Liver (tissue), 9 donors: ENCODE results near the gene ARID4A. TPM values are rescaled to one million over a fixed set of nuclear protein-coding genes. Genes with fewer than 3 reads are reported as not detected.

ENCODE experiments used
- DNase-seq: peaks from one replicate; pipeline ENCODE4 v3.0.0-alpha.2; 2017; ENCODE audit warnings: low spot score
- H3K27ac ChIP-seq, 2 donors: one replicate each; pipeline ENCODE4 v1.7.0; 2013; ENCODE audit warnings: inconsistent platforms in 2 of 2, low read length in 2 of 2, control low read depth in 1 of 2, low read depth in 1 of 2, mild to moderate bottlenecking in 1 of 2
- H3K27me3 ChIP-seq, 4 donors: one replicate each; pipeline versions ENCODE4 v1.6.1 to v1.7.0; 2013; ENCODE audit warnings: low read length in 3 of 4, inconsistent platforms in 1 of 4, mild to moderate bottlenecking in 1 of 4, moderate library complexity in 1 of 4; ENCODE audit not compliant: control insufficient read depth in 4 of 4, insufficient read depth in 4 of 4
- H3K36me3 ChIP-seq, 4 donors: one replicate each; pipeline versions ENCODE4 v1.6.1 to v1.7.0; 2013; ENCODE audit warnings: low read length in 3 of 4, mild to moderate bottlenecking in 3 of 4, low read depth in 1 of 4, moderate library complexity in 1 of 4; ENCODE audit not compliant: control insufficient read depth in 4 of 4, insufficient read depth in 3 of 4
- H3K4me1 ChIP-seq, 4 donors: one replicate each; pipeline versions ENCODE4 v1.6.1 to v1.7.0; 2013; ENCODE audit warnings: low read length in 3 of 4, mild to moderate bottlenecking in 3 of 4, moderate library complexity in 1 of 4; ENCODE audit not compliant: control insufficient read depth in 4 of 4, insufficient read depth in 4 of 4
- H3K4me3 ChIP-seq, 3 donors: one replicate each; pipeline versions ENCODE4 v1.6.1 to v1.7.0; 2013; ENCODE audit warnings: low read length in 3 of 3, control low read depth in 1 of 3, low read depth in 1 of 3, mild to moderate bottlenecking in 1 of 3
- H3K9ac ChIP-seq, 2 donors: one replicate each; pipeline ENCODE4 v1.7.0; 2013; ENCODE audit warnings: low read length in 2 of 2, mild to moderate bottlenecking in 2 of 2, moderate library complexity in 2 of 2, control low read depth in 1 of 2, low read depth in 1 of 2
- H3K9me3 ChIP-seq, 4 donors: one replicate each; pipeline versions ENCODE4 v1.6.1 to v1.7.0; 2013; ENCODE audit warnings: low read length in 3 of 4; ENCODE audit not compliant: control insufficient read depth in 4 of 4
- EGR1 ChIP-seq, 2 donors: IDR thresholded peaks; 2 replicates each; pipeline ENCODE4 v1.6.1; 2016 to 2018; ENCODE audit warnings: antibody characterized with exemption in 2 of 2, low read depth in 2 of 2
- FOXA1 ChIP-seq: IDR thresholded peaks from 2 replicates; pipeline ENCODE4 v1.6.1; 2016; ENCODE audit warnings: antibody characterized with exemption
- FOXA2 ChIP-seq: IDR thresholded peaks from 2 replicates; pipeline ENCODE4 v1.6.1; 2016; ENCODE audit warnings: antibody characterized with exemption
- GABPA ChIP-seq, 2 donors: IDR thresholded peaks in 1 of 2; conservative IDR thresholded peaks in 1 of 2; 2 replicates each; pipeline ENCODE4 v1.6.1; 2016; ENCODE audit warnings: antibody characterized with exemption in 2 of 2, mild to moderate bottlenecking in 1 of 2, moderate library complexity in 1 of 2
- HNF4A ChIP-seq, 2 donors: conservative IDR thresholded peaks; 2 replicates each; pipeline ENCODE4 v1.6.1; 2016; ENCODE audit warnings: antibody characterized with exemption in 2 of 2, mild to moderate bottlenecking in 2 of 2
- HNF4G ChIP-seq: IDR thresholded peaks from 2 replicates; pipeline ENCODE4 v1.6.1; 2016; ENCODE audit warnings: antibody characterized with exemption
- JUND ChIP-seq, 2 donors: IDR thresholded peaks; 2 replicates each; pipeline ENCODE4 v1.6.1; 2016; ENCODE audit warnings: antibody characterized with exemption in 2 of 2
- MAX ChIP-seq: IDR thresholded peaks from 2 replicates; pipeline ENCODE4 v1.6.1; 2016; ENCODE audit warnings: antibody characterized with exemption
- NR2F2 ChIP-seq: IDR thresholded peaks from 2 replicates; pipeline ENCODE4 v1.6.1; 2016; ENCODE audit warnings: antibody characterized with exemption
- RAD21 ChIP-seq, 2 donors: IDR thresholded peaks; 2 replicates each; pipeline ENCODE4 v1.6.1; 2016; ENCODE audit warnings: antibody characterized with exemption in 2 of 2, mild to moderate bottlenecking in 2 of 2
- REST ChIP-seq: IDR thresholded peaks from 2 replicates; pipeline ENCODE4 v1.6.1; 2016; ENCODE audit warnings: antibody characterized with exemption, mild to moderate bottlenecking
- RXRA ChIP-seq, 2 donors: IDR thresholded peaks; 2 replicates each; pipeline ENCODE4 v1.6.1; 2017 to 2018; ENCODE audit warnings: antibody characterized with exemption in 2 of 2, mild to moderate bottlenecking in 1 of 2
- SP1 ChIP-seq: IDR thresholded peaks from 2 replicates; pipeline ENCODE4 v1.6.1; 2018; ENCODE audit warnings: antibody characterized with exemption, mild to moderate bottlenecking
- TAF1 ChIP-seq: conservative IDR thresholded peaks from 2 replicates; pipeline ENCODE4 v1.6.1; 2016; ENCODE audit warnings: antibody characterized with exemption, mild to moderate bottlenecking
- YY1 ChIP-seq: IDR thresholded peaks from 2 replicates; pipeline ENCODE4 v1.6.1; 2016; ENCODE audit warnings: antibody characterized with exemption, mild to moderate bottlenecking
- WGBS: extraction: QIAGEN DNeasy Blood & Tissue Kit; methylation state at CpG from one replicate; pipeline ENCODE4 v1.1.7; 2013; 5-methylcytosine and 5-hydroxymethylcytosine counted together
- polyA plus RNA-seq, 2 donors: library from polyadenylated mRNA; stranded (reverse) in 1 of 2; unstranded in 1 of 2; fragments of 200-250 nt in 1 of 2; fragments of >200 nt in 1 of 2; fragmentation: Nextera tagmentation in 1 of 2; extraction: Ambion mirVana in 1 of 2; gene quantifications; one replicate each; pipeline versions ENCODE4 v1.2.1 to v1.2.3, GENCODE V29; 2013 to 2015
- total RNA-seq, 2 donors: library from RNA; depleted of rRNA; stranded (reverse); fragments of >200 nt; gene quantifications; one replicate each; pipeline ENCODE4 v1.2.3, GENCODE V29; 2014
- TF ChIP-seq, protein P1 (sequence below): IDR thresholded peaks from 2 replicates; pipeline ENCODE4 v1.6.1; 2016; ENCODE audit warnings: antibody characterized with exemption
- donor health status: healthy.
- donor health status: healthy.
- donor health status: healthy.
- donor health status: healthy.
- donor health status: healthy.

Gene ARID4A
- total and polyA plus RNA-seq, 4 donors: 3.8 to 26.9 (median 12.0) TPM

DNA sequence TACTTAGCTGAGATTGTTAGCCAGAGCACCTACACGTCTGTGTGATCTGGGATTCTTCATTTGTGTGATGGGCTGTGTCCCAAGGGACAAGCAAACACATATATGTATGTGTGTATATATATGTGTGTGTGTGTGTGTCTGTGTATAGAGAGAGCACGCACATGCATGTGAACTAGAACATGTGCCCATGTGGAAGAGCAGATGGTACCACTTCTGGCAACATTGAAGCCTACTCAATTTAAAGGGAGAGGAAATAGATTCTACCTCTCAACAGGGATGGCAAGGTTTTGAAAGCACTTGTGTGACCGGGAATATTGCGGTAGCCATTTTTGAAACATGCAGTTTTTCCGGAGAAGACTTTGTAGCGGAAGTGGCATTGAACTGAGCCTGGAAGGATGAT is 98.8 kb downstream of the ARID4A start:
- Histone ChIP-seq H3K27ac (no peak overlapping the region), H3K4me1 (peaks cover 0 to 4% (median 2%) of the 10 kb centered on the region in 4 donors), H3K27me3 (no peaks in the 10 kb centered on the region), H3K9ac (no peak overlapping the region), H3K4me3 (no peak overlapping the region), H3K36me3 (peaks cover 0 to 1% (median 0%) of the 10 kb centered on the region in 4 donors), H3K9me3 (no peaks in the 10 kb centered on the region)
- 98% methylated on average over 6 of the region's 6 CpGs for WGBS
- no peak for DNase-seq
- TF ChIP-seq FOXA2: no peak
- no peak for TF ChIP-seq REST
- TF ChIP-seq SP1: no peak
- TF ChIP-seq RXRA (IDR thresholded peaks at IDR 0.05): no peak
- no peak for TF ChIP-seq MAX
- TF ChIP-seq GABPA (IDR thresholded peaks at IDR 0.05 in 1 of 2, conservative IDR thresholded peaks at IDR 0.05 in 1 of 2): no peak
- no peak for TF ChIP-seq RAD21 (IDR thresholded peaks at IDR 0.05)
- no peak for TF ChIP-seq HNF4G
- TF ChIP-seq TAF1: no peak

DNA sequence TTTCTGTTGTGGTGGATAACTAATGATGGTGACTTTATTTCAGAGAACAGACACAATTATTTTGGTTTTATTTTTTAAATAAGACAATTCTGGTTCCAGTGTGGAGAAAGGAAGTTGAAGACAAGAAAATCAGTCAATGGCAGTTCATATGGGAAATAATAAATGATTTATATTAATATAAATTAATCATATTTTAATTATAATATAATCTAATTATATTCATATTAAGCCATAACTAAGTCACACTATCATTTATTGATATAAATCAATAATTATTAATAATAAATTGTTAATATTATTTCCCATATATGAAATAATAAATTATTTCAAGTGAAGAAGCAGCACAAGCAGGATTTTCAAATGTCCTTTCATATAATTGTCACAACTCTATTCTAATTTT is 100.1 kb downstream of the ARID4A start:
- H3K9ac ChIP-seq: no peak overlapping the region
- no peaks in the 10 kb centered on the region for H3K9me3 ChIP-seq
- no peak overlapping the region for H3K4me3 ChIP-seq
- H3K27me3 ChIP-seq: no peaks in the 10 kb centered on the region
- H3K36me3 ChIP-seq: peaks cover 0 to 1% (median 0%) of the 10 kb centered on the region in 4 donors
- no peak for DNase-seq
- TF ChIP-seq FOXA1 (no peak), RAD21 (IDR thresholded peaks at IDR 0.05) (no peak), JUND (IDR thresholded peaks at IDR 0.05) (no peak), FOXA2 (no peak), YY1 (no peak), GABPA (IDR thresholded peaks at IDR 0.05 in 1 of 2, conservative IDR thresholded peaks at IDR 0.05 in 1 of 2) (no peak), MAX (no peak), SP1 (no peak), HNF4G (no peak), NR2F2 (no peak)
- TF ChIP-seq, protein P1, sequence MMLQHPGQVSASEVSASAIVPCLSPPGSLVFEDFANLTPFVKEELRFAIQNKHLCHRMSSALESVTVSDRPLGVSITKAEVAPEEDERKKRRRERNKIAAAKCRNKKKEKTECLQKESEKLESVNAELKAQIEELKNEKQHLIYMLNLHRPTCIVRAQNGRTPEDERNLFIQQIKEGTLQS: no peak
- no peak overlapping the region for H3K27ac ChIP-seq
- H3K4me1 ChIP-seq: peaks cover 0 to 4% (median 2%) of the 10 kb centered on the region in 4 donors

GRCh38 chr14:58398895-58399294 is 100.5 kb downstream of the ARID4A start:
- Histone ChIP-seq H3K4me1 (peaks cover 0 to 4% (median 2%) of the 10 kb centered on the region in 4 donors), H3K36me3 (peaks cover 0 to 1% (median 0%) of the 10 kb centered on the region in 4 donors), H3K9ac (no peak overlapping the region), H3K9me3 (no peaks in the 10 kb centered on the region), H3K4me3 (no peak overlapping the region), H3K27ac (no peak overlapping the region), H3K27me3 (no peaks in the 10 kb centered on the region)
- no peak for DNase-seq
- 91% methylated on average over 3 of the region's 3 CpGs for WGBS
- TF ChIP-seq TAF1: no peak
- no peak for TF ChIP-seq MAX
- no peak for TF ChIP-seq JUND (IDR thresholded peaks at IDR 0.05)
- no peak for TF ChIP-seq HNF4A (conservative IDR thresholded peaks at IDR 0.05)
- no peak for TF ChIP-seq EGR1 (IDR thresholded peaks at IDR 0.05; ENCODE audit: low read depth in 2 of 2)
- no peak for TF ChIP-seq FOXA2
- TF ChIP-seq SP1: no peak
- no peak for TF ChIP-seq RAD21 (IDR thresholded peaks at IDR 0.05)
- no peak for TF ChIP-seq REST
